ENCODE data around the gene TRMT13.

The TRMT13 gene

GRCh38 chr1:100177295-100178041 lies 44.5 kb downstream of the TRMT13 start:
- in situ Hi-C loops (cut with HindIII; ENCODE audit: low sequenced_read_pairs): no loop called here
- H3K4me3 ChIP-seq (ENCODE audit: low read depth, low read length): no peak overlapping the region
- TF ChIP-seq CTCF (IDR thresholded peaks at IDR 0.05; ENCODE audit: low read depth, low read length): no peak
- no peak for DNase-seq (ENCODE audit: low read depth, low spot score)

GRCh38 chr1:100178091-100178490 lies 45.1 kb downstream of the TRMT13 start, which contains the start of gene LRRC39:
TSS of gene LRRC39 (minus strand) at chr1:100178256. CDS start at chr1:100168516, 9,740 bp downstream.
- DNase-seq (ENCODE audit: low read depth, low spot score): no peak
- H3K4me3 ChIP-seq (ENCODE audit: low read depth, low read length): no peak within 1 kb of the TSS
- in situ Hi-C loops (cut with HindIII; ENCODE audit: low sequenced_read_pairs): no loop called here
- TF ChIP-seq CTCF (IDR thresholded peaks at IDR 0.05; ENCODE audit: low read depth, low read length): no peak

- no peak overlapping the region for H3K4me3 ChIP-seq (ENCODE audit: low read depth, low read length)
- no peak for TF ChIP-seq CTCF (IDR thresholded peaks at IDR 0.05; ENCODE audit: low read depth, low read length)
- no peak for DNase-seq (ENCODE audit: low read depth, low spot score)
- in situ Hi-C loops (cut with HindIII; ENCODE audit: low sequenced_read_pairs): no loop called here
Measured at GRCh38 chr1:100183370-100183769, 50.4 kb downstream of the TRMT13 start.

GRCh38 chr1:100184536-100184935 lies 51.6 kb downstream of the TRMT13 start:
- TF ChIP-seq CTCF (IDR thresholded peaks at IDR 0.05; ENCODE audit: low read depth, low read length): no peak
- H3K4me3 ChIP-seq (ENCODE audit: low read depth, low read length): no peak overlapping the region
- in situ Hi-C loops (cut with HindIII; ENCODE audit: low sequenced_read_pairs): no loop called here
- no peak for DNase-seq (ENCODE audit: low read depth, low spot score)

GRCh38 chr1:100187912-100188311 lies 54.9 kb downstream of the TRMT13 start:
- in situ Hi-C loops (cut with HindIII; ENCODE audit: low sequenced_read_pairs): no loop called here
- H3K4me3 ChIP-seq (ENCODE audit: low read depth, low read length): no peak overlapping the region
- DNase-seq (ENCODE audit: low read depth, low spot score): peak; percentile 54
- TF ChIP-seq CTCF (IDR thresholded peaks at IDR 0.05; ENCODE audit: low read depth, low read length): no peak

- H3K4me3 ChIP-seq (ENCODE audit: low read depth, low read length): no peak overlapping the region
- peak; percentile 90 for DNase-seq (ENCODE audit: low read depth, low spot score)
- in situ Hi-C loops (cut with HindIII; ENCODE audit: low sequenced_read_pairs): no loop called here
- no peak for TF ChIP-seq CTCF (IDR thresholded peaks at IDR 0.05; ENCODE audit: low read depth, low read length)
Measured at GRCh38 chr1:100188617-100189016, 55.7 kb downstream of the TRMT13 start.
